HG02588 (cell line): Measurements from ENCODE around the gene KIF18A.
"Not testable (repeated sequence)": the region's sequence is repeated elsewhere in the genome, so short reads cannot be mapped to it uniquely, and the experiment has no call there.

ENCODE experiments used
- ATAC-seq: cut with Tn5 transposase; IDR thresholded peaks from one replicate; pipeline ENCODE4 v1.9.1; 2021; ENCODE audit warnings: mild to moderate bottlenecking, moderate library complexity; ENCODE audit not compliant: unreplicated experiment

KIF18A gene

GRCh38 chr11:28107750-28108618 is at the start of gene KIF18A, which contains the start of gene METTL15:
KIF18A (minus strand) TSS chr11:28108156; CDS start chr11:28097947, 10,209 bp downstream.
METTL15 (plus strand) TSS chr11:28108388; CDS start chr11:28113335, 4,947 bp downstream.
- ATAC-seq, result peak; percentile 95

DNA sequence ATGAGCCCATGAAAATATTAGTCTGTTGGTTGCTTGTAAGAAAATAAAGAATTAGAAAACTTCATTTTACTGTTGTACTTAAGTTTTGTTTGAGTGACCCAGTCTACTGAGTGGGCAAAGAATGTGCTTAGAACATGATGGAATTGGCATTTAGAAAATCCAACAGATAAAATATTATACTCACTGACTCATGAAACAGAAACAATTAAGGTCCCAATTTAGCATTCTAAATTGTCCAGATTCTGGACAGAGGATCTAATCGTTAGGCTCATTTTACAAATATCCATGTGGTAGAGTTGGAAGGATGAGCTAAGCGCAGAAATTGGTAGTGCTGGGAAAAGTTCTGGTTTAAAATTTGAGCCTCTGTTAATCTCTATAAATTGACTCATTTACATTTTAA is 45.6 kb upstream of the KIF18A start:
- ATAC-seq, result no peak

DNA sequence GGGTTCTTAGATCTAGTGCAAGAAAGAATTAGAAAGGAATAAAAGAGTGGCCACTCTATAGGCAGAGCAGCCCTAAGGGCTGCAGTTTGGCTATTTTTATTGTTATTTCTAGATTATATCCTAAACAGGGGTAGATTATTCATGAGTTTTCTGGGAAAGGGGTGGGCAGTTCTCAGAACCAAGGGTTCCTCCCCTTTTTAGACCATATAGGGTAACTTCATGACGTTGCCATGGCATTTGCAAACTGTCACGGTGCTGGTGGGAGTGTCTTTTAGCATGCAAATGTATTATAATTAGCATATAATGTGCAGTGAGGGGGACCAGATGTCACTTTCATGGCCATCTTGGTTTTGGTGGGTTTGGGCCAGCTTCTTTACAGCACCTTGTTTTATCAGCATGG is 44.8 kb upstream of the KIF18A start:
- ATAC-seq, result no peak

- no peak for ATAC-seq
These were observed 38.3 kb upstream of the KIF18A start for GRCh38 chr11:28146123-28146751.

- ATAC-seq, result no peak
These were observed 36.9 kb upstream of the KIF18A start for GRCh38 chr11:28144808-28145207.

DNA sequence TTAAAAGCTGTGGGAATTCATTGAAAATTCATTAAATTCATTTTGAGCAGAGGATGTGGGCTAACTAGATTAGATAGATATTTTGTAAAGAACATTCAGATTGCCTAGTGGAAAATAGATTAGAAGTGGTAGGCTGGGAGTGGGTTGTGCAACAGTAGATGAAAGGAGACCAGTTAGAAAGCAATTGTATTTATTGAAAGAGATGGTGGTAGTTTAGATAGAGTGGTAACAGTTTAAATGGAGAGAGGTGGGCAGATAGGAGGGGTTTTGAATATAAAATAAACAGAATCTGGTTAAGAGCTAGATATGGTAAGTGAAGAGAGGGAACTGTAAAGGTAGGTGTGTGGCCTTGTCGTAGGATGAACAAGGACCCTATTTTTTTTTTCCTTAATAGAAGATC is 34.8 kb upstream of the KIF18A start:
- ATAC-seq, result no peak

GRCh38 chr11:28140689-28141455 is 32.9 kb upstream of the KIF18A start:
- no peak for ATAC-seq

- ATAC-seq, result no peak
These were observed 32.0 kb upstream of the KIF18A start for GRCh38 chr11:28139841-28140415.

DNA sequence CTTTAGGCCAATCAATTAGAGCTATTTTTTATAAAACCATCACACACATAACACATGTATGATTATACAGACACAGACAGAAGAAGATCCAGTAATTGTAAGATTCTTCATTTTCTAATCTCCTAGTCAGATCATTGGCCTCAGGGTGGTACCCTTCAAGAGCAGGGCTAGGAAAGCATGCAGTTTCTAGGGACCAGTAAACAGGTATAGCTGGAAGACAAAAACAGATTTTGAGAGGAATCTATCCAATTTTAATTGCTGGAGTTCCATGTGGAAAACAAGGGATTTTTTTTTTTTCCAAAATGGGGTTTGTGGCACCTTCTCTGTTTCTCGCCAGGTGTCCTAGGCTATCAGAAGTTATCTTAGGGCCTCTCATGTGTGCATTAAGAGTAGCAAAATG is 29.9 kb upstream of the KIF18A start:
- ATAC-seq, result no peak

DNA sequence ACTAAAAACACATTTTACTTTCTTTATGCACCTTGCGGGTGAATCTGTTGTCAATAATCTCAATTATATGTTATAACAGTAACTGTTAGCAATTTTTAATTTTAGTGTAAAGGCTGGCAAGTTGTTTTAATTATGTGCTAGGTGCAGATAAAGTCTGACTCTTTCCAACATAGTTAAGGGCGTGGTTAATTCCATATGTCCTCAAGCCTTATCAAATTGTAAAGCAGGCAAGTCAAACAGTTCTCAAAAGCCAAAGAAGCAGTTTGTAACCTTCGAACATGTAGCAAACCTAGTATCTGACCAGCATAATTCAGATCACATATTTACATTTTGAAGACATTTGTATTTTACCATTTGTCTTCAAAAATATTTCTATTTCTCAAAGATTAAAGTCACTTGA is 29.4 kb upstream of the KIF18A start:
- ATAC-seq, result no peak

- not testable (repeated sequence) for ATAC-seq
These were observed 28.2 kb upstream of the KIF18A start for GRCh38 chr11:28136157-28136556.

DNA sequence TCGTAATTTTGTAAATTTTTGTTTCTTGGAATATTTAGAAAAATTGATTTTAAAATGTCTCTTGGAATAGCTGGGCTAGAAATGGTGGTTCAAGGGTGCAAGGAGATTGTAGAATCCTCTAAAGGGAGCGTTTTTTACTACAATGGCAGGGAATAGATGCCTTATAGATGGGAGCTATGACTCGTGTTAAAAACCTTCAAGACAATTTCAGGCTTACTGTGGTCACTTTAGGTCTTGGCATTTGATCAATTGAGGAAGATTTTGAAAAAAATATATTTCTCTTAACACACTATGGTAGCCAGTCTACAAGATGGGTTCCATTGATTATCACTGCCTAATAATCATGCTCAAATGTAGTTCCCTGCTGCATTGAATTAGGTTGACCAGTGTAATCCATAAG is 25.2 kb upstream of the KIF18A start:
- ATAC-seq, result no peak

DNA sequence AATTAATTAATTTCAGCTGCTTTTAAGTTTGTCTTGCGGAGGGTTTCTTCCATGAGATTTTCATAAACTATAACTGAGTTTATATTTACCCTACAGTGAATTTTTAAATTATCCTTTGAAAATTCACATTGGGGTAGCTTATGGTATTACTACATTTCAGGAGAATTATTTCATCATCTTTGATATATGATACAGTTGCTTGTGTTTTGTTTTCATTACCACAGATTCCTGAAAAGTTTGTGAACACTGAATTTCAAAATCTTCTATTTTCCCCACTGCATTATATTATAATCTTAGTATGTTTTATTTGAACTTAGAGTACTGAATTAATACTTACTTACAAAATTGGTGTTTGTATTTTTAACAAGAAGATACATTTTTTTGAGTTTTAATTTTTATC is 24.6 kb upstream of the KIF18A start:
- no peak for ATAC-seq

DNA sequence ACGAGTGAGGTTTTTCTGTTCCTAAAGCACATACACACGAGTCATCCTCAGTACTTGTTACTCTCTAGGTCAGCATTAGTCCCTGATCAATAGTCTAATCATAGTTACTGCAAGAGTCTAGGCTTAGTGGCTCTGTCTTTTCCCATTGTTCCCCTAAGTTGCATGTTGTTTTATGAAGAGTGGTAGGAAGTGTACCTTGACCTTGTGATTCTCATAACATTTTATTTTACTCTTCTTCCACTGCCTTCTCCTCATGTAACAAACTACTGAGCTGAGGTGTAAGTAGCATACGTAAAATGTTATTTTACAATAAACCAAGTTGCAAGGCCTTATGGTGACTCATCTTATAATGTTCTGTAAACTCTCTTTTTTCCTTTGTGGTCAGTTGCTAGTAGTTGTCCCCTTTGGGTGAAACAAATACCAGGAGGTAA is 15.2 kb upstream of the KIF18A start:
- no peak for ATAC-seq

DNA sequence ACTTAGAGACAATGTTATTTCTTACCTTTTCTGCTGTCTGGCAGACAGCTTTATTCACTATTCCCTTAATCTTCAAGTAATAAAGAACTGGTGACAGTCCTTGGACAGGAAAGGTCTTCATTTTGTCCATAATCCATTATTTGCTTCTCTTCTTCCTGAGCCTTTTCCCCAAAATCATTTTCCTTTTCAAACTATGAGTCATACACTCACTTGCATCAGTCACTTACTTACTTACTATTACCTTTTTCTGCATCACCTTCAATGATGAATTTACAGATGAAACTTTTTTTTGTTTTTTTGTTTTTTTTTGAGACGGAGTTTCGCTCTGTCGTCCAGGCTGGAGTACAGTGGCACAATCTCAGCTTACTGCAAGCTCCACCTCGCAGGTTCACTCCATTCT is 9.8 kb upstream of the KIF18A start:
- ATAC-seq, result no peak

DNA sequence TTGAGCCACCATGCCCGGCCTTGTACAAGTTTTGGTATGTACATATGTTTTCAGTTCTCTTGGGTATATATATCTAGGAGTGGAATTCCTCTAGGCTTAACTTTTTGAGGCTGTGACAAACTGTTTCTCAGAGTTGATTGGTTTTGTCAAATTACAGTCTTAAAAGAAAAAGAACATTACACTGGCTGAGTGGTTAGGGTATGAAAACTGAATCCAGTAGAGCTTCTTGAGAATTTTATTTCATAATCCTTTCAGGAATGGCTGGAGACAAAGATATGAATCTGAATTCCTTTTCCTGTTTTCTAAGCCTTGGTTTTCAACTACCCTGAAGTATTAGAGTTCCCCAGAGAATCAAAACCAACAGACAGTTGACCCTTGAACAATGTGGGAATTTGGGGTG is 6.8 kb upstream of the KIF18A start:
- ATAC-seq, result no peak

DNA sequence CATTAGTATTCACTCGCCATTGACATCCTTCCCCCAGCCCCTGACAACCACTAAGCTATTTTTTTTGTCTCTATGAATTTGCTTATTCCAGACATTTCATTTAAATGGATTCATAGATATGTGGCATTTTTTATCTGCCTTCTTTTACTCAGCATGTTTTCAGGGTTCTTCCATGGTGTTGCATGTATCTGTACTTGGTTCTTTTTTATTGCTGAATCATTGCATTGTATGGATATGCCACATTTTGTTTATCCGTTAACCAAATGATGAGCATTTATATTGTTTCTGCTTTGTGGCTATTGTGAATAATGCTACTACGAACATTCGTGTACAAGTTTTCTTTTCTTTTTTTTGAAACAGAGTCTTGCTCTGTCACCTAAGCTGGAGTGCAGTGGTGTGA is 6.2 kb upstream of the KIF18A start:
- no peak for ATAC-seq

DNA sequence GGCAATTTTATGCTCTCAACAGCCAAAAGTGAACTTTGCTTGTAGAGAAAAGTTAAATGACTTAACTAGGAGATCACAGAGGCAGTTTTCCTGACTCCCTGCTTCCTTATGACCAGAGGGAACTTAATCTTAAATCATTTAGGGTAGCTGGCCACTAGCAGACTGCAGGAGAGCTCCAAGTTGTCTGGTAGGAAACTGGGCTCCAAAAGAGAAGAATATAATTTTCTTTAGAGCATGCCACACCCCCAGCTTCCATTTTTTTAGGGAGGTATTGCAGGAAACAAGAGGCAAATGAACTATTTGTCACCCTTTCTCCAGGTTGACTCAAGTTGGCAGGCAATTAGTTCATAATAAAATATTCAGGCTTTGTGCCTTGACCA is 2.9 kb upstream of the KIF18A start:
- no peak for ATAC-seq

DNA sequence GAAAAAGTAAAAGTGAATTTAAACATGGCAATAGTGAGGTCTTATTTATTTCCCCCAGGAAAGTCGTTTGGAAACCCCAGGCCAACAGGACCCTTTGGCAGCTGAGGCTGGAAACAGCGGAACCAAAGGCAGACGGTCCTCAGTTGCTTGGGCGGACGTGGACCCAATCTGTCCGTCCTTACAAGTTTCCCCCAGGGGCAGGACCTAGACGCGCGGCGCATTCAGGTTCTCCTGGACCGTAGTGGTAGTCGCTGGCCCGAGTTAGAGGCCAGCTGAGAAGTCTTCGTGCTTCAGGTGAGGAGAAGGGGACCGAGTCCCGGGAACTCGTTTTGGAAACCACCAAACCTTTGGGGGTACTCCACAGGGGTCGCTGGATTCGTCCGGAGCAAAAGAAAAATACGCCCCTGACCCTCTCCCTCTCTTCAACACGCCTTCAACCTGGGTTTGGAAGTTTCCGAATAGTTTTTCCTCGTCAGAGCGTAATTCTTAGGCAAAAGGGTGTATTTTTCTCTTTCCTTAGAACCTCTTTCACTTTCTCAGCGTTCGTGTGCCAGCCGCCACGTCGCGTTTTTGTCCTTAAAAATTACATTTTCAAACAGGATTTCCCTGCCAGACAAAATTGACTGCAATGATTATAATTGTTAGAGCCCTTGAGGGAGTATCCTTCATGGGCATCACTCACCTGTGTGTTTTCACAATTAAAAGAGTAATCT is 2.3 kb upstream of the KIF18A start:
- ATAC-seq, result peak; percentile 42

GRCh38 chr11:28108958-28109357 is 1.0 kb upstream of the KIF18A start:
- no peak for ATAC-seq
